Neuronal stem cell (in vitro differentiated cells): ENCODE data around the gene TCF7L1. TPM values are rescaled to one million over a fixed set of nuclear protein-coding genes. Genes with fewer than 3 reads are reported as not detected.
A peak's percentile ranks its signal among the peaks of the same experiment; 100 is the strongest.

ENCODE experiments used
- DNase-seq: peaks from one replicate; pipeline ENCODE4 v3.0.0-alpha.2; 2013; ENCODE audit warnings: low spot score
- H2AFZ ChIP-seq: one replicate; pipeline ENCODE4 v1.6.1; 2013; ENCODE audit warnings: mild to moderate bottlenecking, low read length, inconsistent platforms
- H2AK5ac ChIP-seq: 2 replicates; pipeline ENCODE4 v1.6.1; 2013; ENCODE audit warnings: low read depth, mild to moderate bottlenecking, inconsistent platforms, low read length, moderate library complexity, mixed read lengths
- H2BK120ac ChIP-seq: 2 replicates; pipeline ENCODE4 v1.6.1; 2013; ENCODE audit warnings: low read depth, mild to moderate bottlenecking, inconsistent platforms, low read length, moderate library complexity, mixed read lengths
- H2BK12ac ChIP-seq: one replicate; pipeline ENCODE4 v1.6.1; 2013; ENCODE audit warnings: low read length, inconsistent platforms
- H2BK15ac ChIP-seq: 2 replicates; pipeline ENCODE4 v1.6.1; 2013; ENCODE audit warnings: mild to moderate bottlenecking, low read length, inconsistent platforms, mixed read lengths
- H2BK5ac ChIP-seq: one replicate; pipeline ENCODE4 v1.6.1; 2013; ENCODE audit warnings: inconsistent platforms, mild to moderate bottlenecking, low read length, moderate library complexity
- H3K14ac ChIP-seq: one replicate; pipeline ENCODE4 v1.6.1; 2013; ENCODE audit warnings: low read length, inconsistent platforms
- H3K18ac ChIP-seq: 2 replicates; pipeline ENCODE4 v1.6.1; 2013; ENCODE audit warnings: low read length, inconsistent platforms
- H3K23ac ChIP-seq: 2 replicates; pipeline ENCODE4 v1.6.1; 2013; ENCODE audit warnings: low read depth, mild to moderate bottlenecking, mixed read lengths, low read length, inconsistent platforms; ENCODE audit not compliant: poor library complexity
- H3K27ac ChIP-seq: replicated peaks from 3 replicates; pipeline ENCODE4 v1.5.1; 2013; ENCODE audit warnings: low read length, inconsistent platforms
- H3K27me3 ChIP-seq, 3 experiments: 2 replicates each; pipeline ENCODE4 v1.6.1; 2013; ENCODE audit warnings: low read length in 3 of 3, mild to moderate bottlenecking in 2 of 3, inconsistent platforms in 1 of 3, low read depth in 1 of 3, mixed read lengths in 1 of 3, moderate library complexity in 1 of 3; ENCODE audit not compliant: control insufficient read depth in 3 of 3, insufficient read depth in 3 of 3
- H3K36me3 ChIP-seq, 2 donors: replicated peaks in 1 of 2; 2 replicates each; pipeline ENCODE4 v1.6.1; 2013; ENCODE audit warnings: low read length in 2 of 2; ENCODE audit not compliant: control insufficient read depth in 2 of 2, insufficient read depth in 2 of 2
- H3K4ac ChIP-seq: 2 replicates; pipeline ENCODE4 v1.6.1; 2013; ENCODE audit warnings: inconsistent platforms, mild to moderate bottlenecking, low read length, moderate library complexity
- H3K4me1 ChIP-seq, 2 donors: 1 replicate in 1 of 2; 2 replicates in 1 of 2; pipeline ENCODE4 v1.6.1; 2013; ENCODE audit warnings: low read length in 2 of 2, low read depth in 1 of 2; ENCODE audit not compliant: control insufficient read depth in 2 of 2, insufficient read depth in 1 of 2
- H3K4me2 ChIP-seq: one replicate; pipeline ENCODE4 v1.6.1; 2013; ENCODE audit warnings: mild to moderate bottlenecking, low read length, inconsistent platforms; ENCODE audit not compliant: insufficient read depth, poor library complexity, severe bottlenecking
- H3K4me3 ChIP-seq, 2 donors: 2 replicates each; pipeline ENCODE4 v1.5.1; 2013; ENCODE audit warnings: low read length in 2 of 2, mild to moderate bottlenecking in 2 of 2, inconsistent platforms in 1 of 2, moderate library complexity in 1 of 2
- H3K79me1 ChIP-seq: one replicate; pipeline ENCODE4 v1.6.1; 2013; ENCODE audit warnings: low read depth, mild to moderate bottlenecking, inconsistent platforms, low read length, moderate library complexity
- H3K9ac ChIP-seq: one replicate; pipeline ENCODE4 v1.6.1; 2013; ENCODE audit warnings: mild to moderate bottlenecking, low read depth, low read length, inconsistent platforms; ENCODE audit not compliant: poor library complexity
- H3K9me3 ChIP-seq, 2 donors: replicated peaks in 1 of 2; 2 replicates each; pipeline versions ENCODE3 to v1.6.1; 2013; ENCODE audit warnings: low read length in 2 of 2, mild to moderate bottlenecking in 2 of 2, inconsistent platforms in 1 of 2, low read depth in 1 of 2, mixed read lengths in 1 of 2, moderate library complexity in 1 of 2; ENCODE audit not compliant: control insufficient read depth in 2 of 2, insufficient read depth in 1 of 2
- H4K8ac ChIP-seq: one replicate; pipeline ENCODE4 v1.6.1; 2013; ENCODE audit warnings: low read depth, mild to moderate bottlenecking, inconsistent platforms, low read length, moderate library complexity
- H4K91ac ChIP-seq: one replicate; pipeline ENCODE4 v1.6.1; 2013; ENCODE audit warnings: low read length, low read depth, mild to moderate bottlenecking, inconsistent platforms; ENCODE audit not compliant: poor library complexity
- WGBS, 2 donors: extraction: QIAGEN DNeasy Blood & Tissue Kit; methylation state at CpG; one replicate each; pipeline ENCODE4 v1.1.7; 2013; ENCODE audit warnings: missing lambda C conversion rate in 2 of 2, mixed read lengths in 1 of 2; ENCODE audit not compliant: insufficient read length in 2 of 2, insufficient replicate concordance in 1 of 2; ENCODE audit errors: extremely low coverage in 2 of 2; 5-methylcytosine and 5-hydroxymethylcytosine counted together
- polyA plus RNA-seq, 2 experiments: library from polyadenylated mRNA; stranded (reverse); fragments of 200-250 nt; gene quantifications; one replicate each; pipeline ENCODE4 v1.2.3, GENCODE V29; 2013

The TCF7L1 gene
- 67.8 TPM for polyA plus RNA-seq (2013, experiment 1 of 2)
- 68.6 TPM for polyA plus RNA-seq (2013, experiment 2 of 2)

GRCh38 chr2:85132834-85133637 is at the start of gene TCF7L1:
Gene TCF7L1, plus strand, starts transcription at chr2:85133392. Its CDS starts 293 bp downstream, at chr2:85133685.
- H3K18ac ChIP-seq, result peak within 1 kb of the TSS; percentile 99
- H3K14ac ChIP-seq, result peak within 1 kb of the TSS; percentile 84
- peak within 1 kb of the TSS; percentile 99 for H3K9ac ChIP-seq
- no CpG with 5 or more reads among the region's 91 CpGs for WGBS, 2 donors
- no peak within 1 kb of the TSS for H4K8ac ChIP-seq
- H3K36me3 ChIP-seq, result peaks cover 2 to 28% of the 10 kb centered on the region in 2 donors
- peak within 1 kb of the TSS; percentile 98 for H2AFZ ChIP-seq
- peak within 1 kb of the TSS; percentile 65 for H3K27ac ChIP-seq
- H3K9me3 ChIP-seq, result no peaks in the 10 kb centered on the region
- peaks cover 14 to 16% of the 10 kb centered on the region in 2 donors for H3K4me1 ChIP-seq
- peak within 1 kb of the TSS; percentile 98 for H2BK5ac ChIP-seq
- H3K27me3 ChIP-seq, result peaks cover 0 to 2% (median 0%) of the 10 kb centered on the region in 3 experiments
- peak; percentile 91 for DNase-seq
- H3K79me1 ChIP-seq, result peaks cover 5% of the 10 kb centered on the region
- H3K4me3 ChIP-seq, result peak within 1 kb of the TSS; percentile 92 to 95
- H3K4ac ChIP-seq, result peak within 1 kb of the TSS; percentile 31
- peak within 1 kb of the TSS; percentile 39 for H2BK120ac ChIP-seq
- H3K4me2 ChIP-seq, result peak within 1 kb of the TSS; percentile 95
- peak within 1 kb of the TSS; percentile 89 for H3K23ac ChIP-seq
- H2BK12ac ChIP-seq, result peak within 1 kb of the TSS; percentile 68
- peak within 1 kb of the TSS; percentile 96 for H2AK5ac ChIP-seq
- peak within 1 kb of the TSS; percentile 90 for H2BK15ac ChIP-seq
- no peak within 1 kb of the TSS for H4K91ac ChIP-seq

GRCh38 chr2:85085563-85085962 is 47.6 kb upstream of the TCF7L1 start:
- no peak overlapping the region for H2AFZ ChIP-seq
- H3K23ac ChIP-seq, result no peak overlapping the region
- H4K91ac ChIP-seq, result no peak overlapping the region
- no peak overlapping the region for H3K4me2 ChIP-seq
- H3K18ac ChIP-seq, result no peak overlapping the region
- H3K79me1 ChIP-seq, result no peaks in the 10 kb centered on the region
- H3K4me1 ChIP-seq, result peaks cover 0 to 3% of the 10 kb centered on the region in 2 donors
- no peak overlapping the region for H2BK120ac ChIP-seq
- no CpG with 5 or more reads among the region's 3 CpGs for WGBS, 2 donors
- H2BK12ac ChIP-seq, result no peak overlapping the region
- H3K14ac ChIP-seq, result no peak overlapping the region
- no peak overlapping the region for H3K4me3 ChIP-seq
- no peak overlapping the region for H3K4ac ChIP-seq
- H4K8ac ChIP-seq, result no peak overlapping the region
- H3K9ac ChIP-seq, result no peak overlapping the region
- no peak overlapping the region for H3K27ac ChIP-seq
- DNase-seq, result no peak
- no peak overlapping the region for H2BK5ac ChIP-seq
- no peak overlapping the region for H2BK15ac ChIP-seq
- H3K27me3 ChIP-seq, result peaks cover 0 to 10% (median 0%) of the 10 kb centered on the region in 3 experiments
- no peak overlapping the region for H2AK5ac ChIP-seq
- peaks cover 0 to 2% of the 10 kb centered on the region in 2 donors for H3K9me3 ChIP-seq
- H3K36me3 ChIP-seq, result no peaks in the 10 kb centered on the region

- H4K8ac ChIP-seq, result no peak overlapping the region
- H3K27ac ChIP-seq, result no peak overlapping the region
- no peak overlapping the region for H3K4me2 ChIP-seq
- no peaks in the 10 kb centered on the region for H3K36me3 ChIP-seq
- peaks cover 0 to 10% (median 0%) of the 10 kb centered on the region in 3 experiments for H3K27me3 ChIP-seq
- H3K9me3 ChIP-seq, result peaks cover 0 to 4% of the 10 kb centered on the region in 2 donors
- no peak overlapping the region for H4K91ac ChIP-seq
- no peak overlapping the region for H3K9ac ChIP-seq
- no peak overlapping the region for H3K18ac ChIP-seq
- DNase-seq, result no peak
- H2AK5ac ChIP-seq, result no peak overlapping the region
- H2BK120ac ChIP-seq, result no peak overlapping the region
- H2BK15ac ChIP-seq, result no peak overlapping the region
- H3K4me1 ChIP-seq, result peaks cover 0 to 3% of the 10 kb centered on the region in 2 donors
- no peak overlapping the region for H2BK12ac ChIP-seq
- H3K79me1 ChIP-seq, result no peaks in the 10 kb centered on the region
- WGBS, 2 donors, result no CpG with 5 or more reads among the region's 5 CpGs
- H2BK5ac ChIP-seq, result no peak overlapping the region
- H3K14ac ChIP-seq, result no peak overlapping the region
- no peak overlapping the region for H3K23ac ChIP-seq
- no peak overlapping the region for H3K4ac ChIP-seq
- H3K4me3 ChIP-seq, result no peak overlapping the region
- H2AFZ ChIP-seq, result no peak overlapping the region
Observed at GRCh38 chr2:85087541-85087940, 45.7 kb upstream of the TCF7L1 start.

- no CpG with 5 or more reads among the region's 2 CpGs for WGBS, 2 donors
Observed at GRCh38 chr2:85088921-85089320, 44.3 kb upstream of the TCF7L1 start.

More at GRCh38 chr2:85088921-85089320, 44.3 kb upstream of the TCF7L1 start:
- Histone ChIP-seq H2BK15ac (no peak overlapping the region), H3K36me3 (no peaks in the 10 kb centered on the region), H2BK12ac (no peak overlapping the region), H3K4me3 (no peak overlapping the region), H2AK5ac (no peak overlapping the region), H3K4ac (no peak overlapping the region), H2BK120ac (no peak overlapping the region), H3K18ac (no peak overlapping the region), H3K14ac (no peak overlapping the region), H3K4me2 (no peak overlapping the region), H3K23ac (no peak overlapping the region), H4K91ac (no peak overlapping the region), H3K9me3 (peaks cover 0 to 4% of the 10 kb centered on the region in 2 donors), H3K4me1 (peaks cover 0 to 3% of the 10 kb centered on the region in 2 donors), H3K27ac (no peak overlapping the region), H2BK5ac (no peak overlapping the region), H3K9ac (no peak overlapping the region), H3K79me1 (no peaks in the 10 kb centered on the region), H3K27me3 (peaks cover 0 to 10% (median 0%) of the 10 kb centered on the region in 3 experiments), H4K8ac (no peak overlapping the region), H2AFZ (no peak overlapping the region)
- no peak for DNase-seq
